ENCODE measurements around the gene F7.
"Not testable (repeated sequence)": the region's sequence is repeated elsewhere in the genome, so short reads cannot be mapped to it uniquely, and the experiment has no call there.

The F7 gene

DNA sequence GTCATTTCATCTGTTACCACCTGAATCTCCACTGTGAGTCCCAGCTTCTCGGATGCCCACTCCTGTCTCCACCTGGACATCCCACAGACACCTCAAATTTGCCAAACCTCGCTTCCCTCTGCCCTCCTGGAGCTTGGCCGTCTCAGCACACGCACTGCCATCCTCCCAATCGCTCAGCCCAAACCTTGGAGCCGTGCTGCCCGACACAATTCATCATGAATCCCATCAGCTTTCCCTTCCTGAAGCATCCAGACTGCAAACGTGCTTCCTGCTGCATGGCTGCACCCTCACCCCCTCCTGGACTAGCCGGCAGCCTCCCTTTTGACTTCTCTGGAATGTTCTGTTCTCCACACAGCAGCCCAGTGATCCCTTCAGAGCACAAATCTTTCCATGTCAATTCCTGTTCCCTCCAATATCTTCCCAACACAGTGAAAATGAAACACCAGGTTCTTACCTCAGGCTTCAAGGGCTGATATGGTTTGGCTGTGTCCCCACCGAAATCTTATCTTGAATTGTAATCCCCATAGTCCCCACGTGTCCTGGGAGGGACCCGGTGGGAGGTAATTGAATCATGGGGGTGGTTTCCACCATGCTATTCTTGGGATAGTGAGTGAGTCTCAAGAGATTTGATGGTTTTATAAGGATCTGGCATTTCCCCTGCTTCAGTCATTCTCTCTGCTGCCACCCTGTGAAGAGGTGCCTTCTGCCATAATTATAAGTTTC lies 51.8 kb downstream of the F7 start:
- DNase-seq (ENCODE audit: low read depth), result no peak
- no peak overlapping the region for H3K4me3 ChIP-seq (ENCODE audit: low read depth, low read length)
- TF ChIP-seq, protein P1, sequence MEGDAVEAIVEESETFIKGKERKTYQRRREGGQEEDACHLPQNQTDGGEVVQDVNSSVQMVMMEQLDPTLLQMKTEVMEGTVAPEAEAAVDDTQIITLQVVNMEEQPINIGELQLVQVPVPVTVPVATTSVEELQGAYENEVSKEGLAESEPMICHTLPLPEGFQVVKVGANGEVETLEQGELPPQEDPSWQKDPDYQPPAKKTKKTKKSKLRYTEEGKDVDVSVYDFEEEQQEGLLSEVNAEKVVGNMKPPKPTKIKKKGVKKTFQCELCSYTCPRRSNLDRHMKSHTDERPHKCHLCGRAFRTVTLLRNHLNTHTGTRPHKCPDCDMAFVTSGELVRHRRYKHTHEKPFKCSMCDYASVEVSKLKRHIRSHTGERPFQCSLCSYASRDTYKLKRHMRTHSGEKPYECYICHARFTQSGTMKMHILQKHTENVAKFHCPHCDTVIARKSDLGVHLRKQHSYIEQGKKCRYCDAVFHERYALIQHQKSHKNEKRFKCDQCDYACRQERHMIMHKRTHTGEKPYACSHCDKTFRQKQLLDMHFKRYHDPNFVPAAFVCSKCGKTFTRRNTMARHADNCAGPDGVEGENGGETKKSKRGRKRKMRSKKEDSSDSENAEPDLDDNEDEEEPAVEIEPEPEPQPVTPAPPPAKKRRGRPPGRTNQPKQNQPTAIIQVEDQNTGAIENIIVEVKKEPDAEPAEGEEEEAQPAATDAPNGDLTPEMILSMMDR (IDR thresholded peaks at IDR 0.05; ENCODE audit: insufficient read depth, low read depth, low read length, missing control alignments), result no peak

DNA sequence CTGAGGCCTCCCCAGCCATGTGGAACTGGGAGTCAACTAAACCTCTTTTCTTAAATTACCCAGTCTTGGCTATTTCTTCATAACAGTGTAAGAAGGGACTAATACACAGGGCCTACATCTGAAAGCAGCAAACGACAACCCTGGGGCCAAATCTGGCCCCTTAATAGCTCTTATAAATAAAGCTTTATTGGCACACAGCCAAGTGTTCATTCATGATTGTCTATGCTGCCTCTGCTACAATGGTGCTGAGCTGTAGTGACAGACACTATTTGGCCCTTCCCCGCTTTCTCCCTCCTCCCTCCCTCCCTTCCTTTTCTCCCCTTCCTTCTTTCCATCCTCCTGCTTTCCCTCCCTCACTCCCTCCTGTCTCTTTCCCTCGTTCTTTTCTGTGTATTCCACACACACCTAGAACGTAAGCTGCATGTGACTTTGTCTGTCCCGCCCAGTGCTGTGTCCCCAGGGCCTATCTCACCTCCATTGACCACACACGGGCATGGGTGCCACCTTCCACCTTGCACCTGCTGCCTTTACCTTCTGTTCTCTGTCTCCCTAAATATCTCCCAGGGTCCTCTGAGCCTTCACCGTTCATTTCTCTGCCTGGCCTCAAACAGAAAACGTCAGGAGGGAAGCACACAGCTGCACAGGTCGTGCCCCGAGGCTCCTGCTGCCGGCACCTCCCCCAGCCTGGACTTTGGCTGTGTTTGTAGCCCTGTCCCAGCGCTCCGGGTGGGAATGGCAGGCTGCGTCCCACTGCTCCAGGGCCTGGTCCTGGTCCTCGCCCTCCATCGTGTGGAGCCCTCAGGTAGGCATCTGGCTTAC lies 52.5 kb downstream of the F7 start, which contains the start of gene PROZ:
PROZ (plus strand) TSS at position 720 of the 819 bp plus-strand sequence; CDS start at position 733, 13 bp downstream.
- no peak within 1 kb of the TSS for H3K4me3 ChIP-seq (ENCODE audit: low read depth, low read length)
- no peak for DNase-seq (ENCODE audit: low read depth)
- TF ChIP-seq, protein P1 (IDR thresholded peaks at IDR 0.05; ENCODE audit: insufficient read depth, low read depth, low read length, missing control alignments), result no peak

DNA sequence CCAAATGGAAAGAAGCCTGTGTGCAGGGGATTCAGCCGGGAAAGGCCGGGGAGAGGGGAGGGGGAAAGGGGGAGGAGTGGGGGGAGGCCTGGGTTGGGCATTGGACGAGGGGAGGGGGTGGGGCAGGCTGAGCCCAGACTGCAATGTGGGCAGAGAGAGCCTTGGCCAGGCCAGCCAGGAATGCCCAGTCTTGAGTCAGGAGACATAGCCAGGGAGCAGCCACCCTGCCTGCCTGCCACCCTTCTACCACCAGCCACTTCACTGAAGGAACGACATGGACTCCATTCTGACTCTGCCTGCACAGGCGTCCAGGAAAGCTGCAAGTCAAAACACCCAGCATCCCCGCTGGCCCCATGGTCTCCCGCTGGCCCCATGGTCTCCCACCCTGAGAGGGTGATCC lies 53.4 kb downstream of the F7 start:
- TF ChIP-seq, protein P1 (IDR thresholded peaks at IDR 0.05; ENCODE audit: insufficient read depth, low read depth, low read length, missing control alignments), result no peak
- no peak for DNase-seq (ENCODE audit: low read depth)

DNA sequence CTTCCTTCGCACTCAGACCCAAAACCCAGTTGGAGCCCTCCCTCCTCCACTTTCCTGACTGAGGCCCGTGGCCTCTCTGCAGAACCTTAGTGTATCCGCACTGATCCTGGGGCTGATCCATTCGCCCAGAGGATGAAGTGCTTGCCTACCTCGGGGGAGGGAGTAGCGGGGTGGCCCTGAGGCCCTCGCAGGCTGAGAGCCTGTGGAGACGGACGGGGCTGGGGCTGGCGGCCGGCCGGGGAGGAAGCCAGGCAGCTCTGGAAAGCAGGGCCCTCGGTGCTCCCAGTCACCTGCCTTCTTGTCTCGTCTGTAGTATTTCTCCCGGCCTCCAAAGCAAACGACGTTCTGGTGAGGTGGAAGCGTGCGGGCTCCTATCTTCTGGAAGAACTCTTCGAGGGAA lies 54.1 kb downstream of the F7 start:
- H3K4me3 ChIP-seq (ENCODE audit: low read depth, low read length), result no peak overlapping the region
- DNase-seq (ENCODE audit: low read depth), result no peak
- TF ChIP-seq, protein P1 (IDR thresholded peaks at IDR 0.05; ENCODE audit: insufficient read depth, low read depth, low read length, missing control alignments), result no peak

More for the DNA sequence above, 53.4 kb downstream of the F7 start:
- H3K4me3 ChIP-seq (ENCODE audit: low read depth, low read length), result no peak overlapping the region

DNA sequence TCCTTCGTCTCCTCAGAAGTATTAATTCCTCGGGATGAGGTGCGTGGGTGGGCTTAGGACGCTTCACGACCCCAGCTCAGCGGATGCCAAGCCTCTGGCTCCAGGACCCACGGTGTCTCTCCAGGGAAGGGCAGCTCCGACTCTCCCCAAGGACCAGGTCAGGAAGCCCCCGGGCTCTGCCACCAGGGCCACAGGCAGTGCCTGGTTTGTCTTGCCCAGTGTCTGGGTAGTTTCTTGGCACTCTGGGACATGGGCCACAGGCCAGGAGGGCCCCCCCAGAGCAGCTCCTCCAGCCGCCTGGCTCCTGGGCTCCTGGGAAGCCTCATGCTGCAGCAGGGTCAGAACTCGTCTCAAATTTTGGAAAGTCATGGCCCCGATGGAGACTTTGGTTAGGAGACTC lies 55.4 kb downstream of the F7 start:
- no peak for DNase-seq (ENCODE audit: low read depth)
- TF ChIP-seq, protein P1 (IDR thresholded peaks at IDR 0.05; ENCODE audit: insufficient read depth, low read depth, low read length, missing control alignments), result no peak
- no peak overlapping the region for H3K4me3 ChIP-seq (ENCODE audit: low read depth, low read length)

DNA sequence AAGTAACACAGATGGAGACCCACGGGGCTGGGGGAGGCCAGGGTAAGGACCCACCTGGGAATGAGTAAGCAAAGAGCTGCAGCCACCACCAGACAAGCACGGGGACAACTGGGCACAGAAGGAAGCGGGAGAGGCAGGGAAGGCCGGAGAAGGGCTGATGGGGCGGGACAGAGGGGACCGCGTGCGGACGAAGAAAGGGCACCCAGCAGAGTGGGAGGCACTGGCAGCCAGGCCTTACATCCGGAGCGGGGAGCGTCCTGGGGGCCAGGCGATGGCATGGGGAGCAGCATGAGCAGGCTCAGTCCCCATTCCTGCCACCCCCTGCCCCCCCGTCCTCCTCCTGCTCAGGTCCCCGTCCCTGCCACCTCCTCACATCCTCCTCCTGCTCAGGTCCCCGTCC lies 55.8 kb downstream of the F7 start:
- H3K4me3 ChIP-seq (ENCODE audit: low read depth, low read length), result no peak overlapping the region
- TF ChIP-seq, protein P1 (IDR thresholded peaks at IDR 0.05; ENCODE audit: insufficient read depth, low read depth, low read length, missing control alignments), result no peak
- DNase-seq (ENCODE audit: low read depth), result no peak

DNA sequence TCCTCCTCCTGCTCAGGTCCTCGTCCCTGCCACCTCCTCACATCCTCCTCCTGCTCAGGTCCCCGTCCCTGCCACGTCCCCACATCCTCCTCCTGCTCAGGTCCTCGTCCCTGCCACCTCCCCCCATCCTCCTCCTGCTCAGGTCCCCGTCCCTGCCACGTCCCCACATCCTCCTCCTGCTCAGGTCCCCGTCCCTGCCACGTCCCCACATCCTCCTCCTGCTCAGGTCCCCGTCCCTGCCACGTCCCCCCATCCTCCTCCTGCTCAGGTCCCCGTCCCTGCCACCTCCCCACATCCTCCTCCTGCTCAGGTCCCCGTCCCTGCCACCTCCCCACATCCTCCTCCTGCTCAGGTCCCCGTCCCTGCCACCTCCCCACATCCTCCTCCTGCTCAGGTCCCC lies 56.4 kb downstream of the F7 start:
- DNase-seq (ENCODE audit: low read depth), result not testable (repeated sequence)

More for the DNA sequence above, 56.4 kb downstream of the F7 start:
- H3K4me3 ChIP-seq (ENCODE audit: low read depth, low read length), result not testable (repeated sequence)

Data from GM12865 (cell line).